Tibial artery (tissue), 4 donors: ENCODE data around the gene AQP3.

Experiments used
- DNase-seq, 2 donors: peaks; one replicate each; pipeline ENCODE4 v3.0.0-alpha.2; 2019
- H3K27ac ChIP-seq, 2 donors: fragments of 200-600 bp; sonication (generic) in 1 of 2; 1 replicate in 1 of 2; 2 replicates in 1 of 2; pipeline ENCODE4 v1.5.1; 2018 to 2019; ENCODE audit warnings: mild to moderate bottlenecking in 1 of 2
- H3K27me3 ChIP-seq, 2 donors: fragments of 200-600 bp; sonication (generic) in 1 of 2; one replicate each; pipeline versions ENCODE4 v1.5.1 to v1.6.0; 2016 to 2019
- H3K36me3 ChIP-seq, 3 donors: fragments of 200-600 bp; sonication (generic) in 2 of 3; one replicate each; pipeline ENCODE4 v1.5.1; 2016 to 2019; ENCODE audit warnings: mild to moderate bottlenecking in 2 of 3
- H3K4me1 ChIP-seq, 4 donors: fragments of 200-600 bp; sonication (generic) in 2 of 4; 1 replicate in 3 of 4; 2 replicates in 1 of 4; pipeline ENCODE4 v1.5.1; 2016 to 2019
- H3K4me3 ChIP-seq, 2 donors: fragments of 200-600 bp; sonication (generic) in 1 of 2; 1 replicate in 1 of 2; 2 replicates in 1 of 2; pipeline ENCODE4 v1.5.1; 2018 to 2019; ENCODE audit warnings: mild to moderate bottlenecking in 2 of 2
- H3K9me3 ChIP-seq, 3 donors: fragments of 200-600 bp; sonication (generic) in 1 of 3; one replicate each; pipeline ENCODE4 v1.5.1; 2016 to 2019
- CTCF ChIP-seq, 2 experiments: fragments of 200-600 bp in 1 of 2; fragments of 450-650 bp in 1 of 2; IDR thresholded peaks; one replicate each; pipeline ENCODE4 v1.5.1; 2017 to 2019; ENCODE audit warnings: antibody characterized with exemption in 2 of 2, mild to moderate bottlenecking in 1 of 2, moderate library complexity in 1 of 2
- intact Hi-C: fragments of 100-400 bp; cut with DNase I; formaldehyde crosslinking; loops from one replicate; pipeline ENCODE4 v1.15.0; 2023; ENCODE audit warnings: low total_unique reads

The AQP3 gene

GRCh38 chr9:33415501-33416038, 31.8 kb downstream of the AQP3 start:
- peak; percentile 68 to 76 for DNase-seq
- Histone ChIP-seq H3K27me3 (peaks cover 0 to 20% of the 10 kb centered on the region in 2 donors), H3K9me3 (no peaks in the 10 kb centered on the region), H3K36me3 (no peaks in the 10 kb centered on the region), H3K27ac (no peak overlapping the region), H3K4me3 (no peak overlapping the region), H3K4me1 (peaks cover 0 to 14% (median 3%) of the 10 kb centered on the region in 4 donors)
- peak; percentile 77 to 78 for TF ChIP-seq CTCF (IDR thresholded peaks at IDR 0.05)
- intact Hi-C loops = loop anchor here (5.0 kb wide), 1 partner anchor 38 kb away; no protein-coding TSS in a partner anchor

DNA sequence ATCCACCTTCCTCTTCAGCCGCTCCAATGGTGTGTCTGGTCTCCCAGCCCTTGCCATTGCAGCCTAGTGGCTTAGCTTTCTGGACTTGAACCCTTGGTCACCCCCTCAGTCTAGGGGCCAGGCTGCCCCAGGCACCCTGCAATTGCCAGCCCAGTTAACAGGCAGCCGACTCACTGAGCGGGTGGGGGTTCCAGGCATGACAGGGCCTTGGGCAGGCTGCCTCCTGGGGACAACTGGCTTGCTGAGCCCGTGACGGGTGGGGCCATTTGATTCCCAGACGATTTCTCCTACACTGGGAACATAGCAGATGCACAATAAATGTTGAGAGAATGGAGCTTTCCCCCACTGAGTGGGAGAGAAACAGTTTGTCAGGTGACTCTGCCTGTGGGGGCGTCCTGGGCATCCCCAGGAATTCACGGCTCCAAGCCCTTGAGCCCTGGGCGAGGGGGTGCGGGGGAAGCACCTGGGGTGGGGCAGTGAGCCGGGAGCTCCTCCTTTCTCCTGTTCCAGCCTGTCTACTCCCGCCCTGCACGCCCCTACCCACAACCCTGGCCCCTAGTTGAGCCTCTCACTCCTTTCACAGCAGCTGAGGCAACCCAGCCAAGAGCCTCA, 32.4 kb downstream of the AQP3 start:
- TF ChIP-seq CTCF (IDR thresholded peaks at IDR 0.05) = no peak
- intact Hi-C loops = loop anchor here (5.0 kb wide), 1 partner anchor 38 kb away; no protein-coding TSS in a partner anchor
- Histone ChIP-seq H3K36me3 (no peaks in the 10 kb centered on the region), H3K27ac (no peak overlapping the region), H3K4me3 (no peak overlapping the region), H3K9me3 (no peaks in the 10 kb centered on the region), H3K27me3 (peaks cover 0 to 20% of the 10 kb centered on the region in 2 donors), H3K4me1 (peaks cover 0 to 14% (median 3%) of the 10 kb centered on the region in 4 donors)
- no peak for DNase-seq

DNA sequence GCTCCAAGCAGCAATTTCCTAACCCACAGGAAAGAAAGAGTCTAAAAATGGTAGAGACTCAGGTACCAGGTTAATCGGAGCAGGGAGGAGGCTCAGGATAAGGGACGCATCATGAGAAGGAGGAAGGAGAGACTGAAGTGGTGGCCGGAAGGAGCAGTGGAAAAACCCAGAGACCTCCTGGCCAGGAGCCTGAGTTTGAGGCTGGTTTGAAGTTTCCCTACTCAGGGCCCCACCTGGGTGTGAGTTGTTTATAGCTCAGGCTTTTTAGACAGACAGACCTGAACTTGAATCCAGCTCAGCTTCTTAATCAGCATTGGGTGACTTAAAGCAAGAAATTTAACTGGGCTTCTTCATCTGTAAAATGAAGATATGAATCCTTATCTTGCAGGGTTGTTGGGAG, 33.1 kb downstream of the AQP3 start:
- H3K27ac ChIP-seq = no peak overlapping the region
- peaks cover 0 to 14% (median 3%) of the 10 kb centered on the region in 4 donors for H3K4me1 ChIP-seq
- intact Hi-C loops = no loop called here
- DNase-seq = no peak
- TF ChIP-seq CTCF (IDR thresholded peaks at IDR 0.05) = no peak
- no peaks in the 10 kb centered on the region for H3K9me3 ChIP-seq
- H3K36me3 ChIP-seq = no peaks in the 10 kb centered on the region
- H3K27me3 ChIP-seq = peaks cover 0 to 20% of the 10 kb centered on the region in 2 donors
- H3K4me3 ChIP-seq = no peak overlapping the region

- intact Hi-C loops = loop anchor here (5.0 kb wide), 1 partner anchor 54 kb away; no protein-coding TSS in a partner anchor
- no peak for TF ChIP-seq CTCF (IDR thresholded peaks at IDR 0.05)
Observed at GRCh38 chr9:33408087-33408486, 39.3 kb downstream of the AQP3 start.

DNA sequence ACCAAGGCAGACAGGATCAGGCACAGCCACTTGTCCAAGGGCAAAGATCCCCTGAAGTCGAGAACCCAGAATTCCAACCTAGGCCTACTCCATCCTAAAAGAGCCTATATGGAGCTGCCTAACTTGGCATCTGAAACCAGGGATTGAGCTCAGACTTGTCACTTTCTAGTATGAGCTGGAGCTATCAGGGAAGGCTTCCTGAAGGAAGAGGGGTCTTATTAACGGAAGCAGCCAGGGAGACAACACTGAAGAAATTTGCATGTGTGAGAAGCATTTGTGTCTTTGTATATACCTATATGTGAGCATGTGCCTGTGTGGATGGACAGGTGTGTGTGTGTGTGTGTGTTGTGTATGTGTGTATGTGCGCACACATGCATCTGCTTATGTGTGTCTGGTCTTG, 40.3 kb downstream of the AQP3 start:
- H3K4me3 ChIP-seq = no peak overlapping the region
- intact Hi-C loops = loop anchor here (5.0 kb wide), 1 partner anchor 55 kb away; no protein-coding TSS in a partner anchor
- no peaks in the 10 kb centered on the region for H3K27me3 ChIP-seq
- no peak overlapping the region for H3K27ac ChIP-seq
- no peaks in the 10 kb centered on the region for H3K36me3 ChIP-seq
- H3K9me3 ChIP-seq = no peaks in the 10 kb centered on the region
- DNase-seq = no peak
- TF ChIP-seq CTCF (IDR thresholded peaks at IDR 0.05) = no peak
- H3K4me1 ChIP-seq = peaks cover 0 to 19% (median 13%) of the 10 kb centered on the region in 4 donors

More at GRCh38 chr9:33408087-33408486, 39.3 kb downstream of the AQP3 start:
- Histone ChIP-seq H3K4me3 (no peak overlapping the region), H3K36me3 (no peaks in the 10 kb centered on the region), H3K27ac (no peak overlapping the region), H3K27me3 (no peaks in the 10 kb centered on the region), H3K4me1 (peaks cover 0 to 9% (median 4%) of the 10 kb centered on the region in 4 donors), H3K9me3 (no peaks in the 10 kb centered on the region)
- no peak for DNase-seq
